HG03460 (cell line): Measurements from ENCODE around the gene EXOSC10.
"Not testable (repeated sequence)": the region's sequence is repeated elsewhere in the genome, so short reads cannot be mapped to it uniquely, and the experiment has no call there.

Source experiments
- ATAC-seq: cut with Tn5 transposase; IDR thresholded peaks from one replicate; pipeline ENCODE4 v1.9.1; 2021; ENCODE audit not compliant: unreplicated experiment

The EXOSC10 gene

GRCh38 chr1:11109047-11109760 is 9.5 kb upstream of the EXOSC10 start:
- ATAC-seq: no peak

GRCh38 chr1:11107599-11107998 is 7.9 kb upstream of the EXOSC10 start:
- no peak for ATAC-seq

- ATAC-seq: no peak
Observed at GRCh38 chr1:11105586-11105985, 5.9 kb upstream of the EXOSC10 start.

GRCh38 chr1:11101347-11101746 is 1.7 kb upstream of the EXOSC10 start:
- no peak for ATAC-seq

- ATAC-seq: not testable (repeated sequence)
Observed at GRCh38 chr1:11100806-11101205, 1.1 kb upstream of the EXOSC10 start.

- no peak for ATAC-seq
Observed at GRCh38 chr1:11100149-11100493, 452 bp upstream of the EXOSC10 start.

- no peak for ATAC-seq
Observed at GRCh38 chr1:11098931-11099309, 749 bp downstream of the EXOSC10 start.

- not testable (repeated sequence) for ATAC-seq
Observed at GRCh38 chr1:11083784-11084183, 15.9 kb downstream of the EXOSC10 start.

GRCh38 chr1:11080931-11081330 is 18.7 kb downstream of the EXOSC10 start:
- no peak for ATAC-seq

- no peak for ATAC-seq
Observed at GRCh38 chr1:11078631-11079030, 21.0 kb downstream of the EXOSC10 start.

- ATAC-seq: not testable (repeated sequence)
Observed at GRCh38 chr1:11073398-11073797, 26.3 kb downstream of the EXOSC10 start.

GRCh38 chr1:11072216-11072917 is 27.3 kb downstream of the EXOSC10 start:
- ATAC-seq: no peak

- no peak for ATAC-seq
Observed at GRCh38 chr1:11071463-11072215, 28.0 kb downstream of the EXOSC10 start.

GRCh38 chr1:11070876-11071275 is 28.8 kb downstream of the EXOSC10 start:
- ATAC-seq: no peak

GRCh38 chr1:11068600-11069473 is 30.8 kb downstream of the EXOSC10 start:
- no peak for ATAC-seq

- ATAC-seq: no peak
Observed at GRCh38 chr1:11067716-11068599, 31.7 kb downstream of the EXOSC10 start.

- ATAC-seq: no peak
Observed at GRCh38 chr1:11065796-11066195, 33.9 kb downstream of the EXOSC10 start.

- ATAC-seq: no peak
Observed at GRCh38 chr1:11064942-11065341, 34.7 kb downstream of the EXOSC10 start.

- ATAC-seq: not testable (repeated sequence)
Observed at GRCh38 chr1:11063937-11064537, 35.6 kb downstream of the EXOSC10 start.

GRCh38 chr1:11062965-11063401 is 36.7 kb downstream of the EXOSC10 start:
- ATAC-seq: no peak
